HG03060 (cell line): ENCODE results near the gene UBTF.

Source experiments
- ATAC-seq: cut with Tn5 transposase; IDR thresholded peaks from one replicate; pipeline ENCODE4 v1.9.1; 2021; ENCODE audit warnings: low read depth, moderate number of reproducible peaks; ENCODE audit not compliant: unreplicated experiment

Gene UBTF

GRCh38 chr17:44199553-44200477 is 19.7 kb downstream of the UBTF start, which contains the start of gene ATXN7L3:
Gene ATXN7L3 (minus strand): TSS chr17:44199884. CDS start chr17:44198070, 1,814 bp downstream.
- ATAC-seq, result peak; percentile 46

- ATAC-seq, result no peak
Observed at GRCh38 chr17:44198721-44199552, 20.5 kb downstream of the UBTF start.

GRCh38 chr17:44197980-44198720 is 21.3 kb downstream of the UBTF start:
- ATAC-seq, result no peak

- ATAC-seq, result no peak
Observed at GRCh38 chr17:44197107-44197506, 22.4 kb downstream of the UBTF start.

GRCh38 chr17:44193326-44194084 is 26.0 kb downstream of the UBTF start:
- ATAC-seq, result no peak

GRCh38 chr17:44192750-44193149 is 26.7 kb downstream of the UBTF start:
- ATAC-seq, result no peak

- ATAC-seq, result no peak
Observed at GRCh38 chr17:44191941-44192496, 27.5 kb downstream of the UBTF start.

- ATAC-seq, result no peak
Observed at GRCh38 chr17:44191369-44191768, 28.1 kb downstream of the UBTF start.

GRCh38 chr17:44190481-44190880 is 29.0 kb downstream of the UBTF start:
- no peak for ATAC-seq

- no peak for ATAC-seq
Observed at GRCh38 chr17:44188576-44189403, 30.7 kb downstream of the UBTF start.

GRCh38 chr17:44187131-44187899 is 32.2 kb downstream of the UBTF start:
- peak; percentile 2 for ATAC-seq

GRCh38 chr17:44186307-44187130 is 33.0 kb downstream of the UBTF start, which contains the start of gene TMUB2:
Gene TMUB2 (plus strand): TSS chr17:44186972. CDS start chr17:44187709, 737 bp downstream.
- ATAC-seq, result peak; percentile 85

GRCh38 chr17:44184212-44184810 is 35.2 kb downstream of the UBTF start:
- no peak for ATAC-seq

- no peak for ATAC-seq
Observed at GRCh38 chr17:44183024-44183423, 36.5 kb downstream of the UBTF start.

GRCh38 chr17:44178133-44178532 is 41.3 kb downstream of the UBTF start:
- ATAC-seq, result no peak

GRCh38 chr17:44177640-44178039 is 41.8 kb downstream of the UBTF start:
- no peak for ATAC-seq
